ENCODE measurements around the gene RICTOR. TPM values are rescaled to one million over a fixed set of nuclear protein-coding genes. Genes with fewer than 3 reads are reported as not detected.

RICTOR gene
- total RNA-seq, 1 experiment from 2014 or later: 28.1 TPM

DNA sequence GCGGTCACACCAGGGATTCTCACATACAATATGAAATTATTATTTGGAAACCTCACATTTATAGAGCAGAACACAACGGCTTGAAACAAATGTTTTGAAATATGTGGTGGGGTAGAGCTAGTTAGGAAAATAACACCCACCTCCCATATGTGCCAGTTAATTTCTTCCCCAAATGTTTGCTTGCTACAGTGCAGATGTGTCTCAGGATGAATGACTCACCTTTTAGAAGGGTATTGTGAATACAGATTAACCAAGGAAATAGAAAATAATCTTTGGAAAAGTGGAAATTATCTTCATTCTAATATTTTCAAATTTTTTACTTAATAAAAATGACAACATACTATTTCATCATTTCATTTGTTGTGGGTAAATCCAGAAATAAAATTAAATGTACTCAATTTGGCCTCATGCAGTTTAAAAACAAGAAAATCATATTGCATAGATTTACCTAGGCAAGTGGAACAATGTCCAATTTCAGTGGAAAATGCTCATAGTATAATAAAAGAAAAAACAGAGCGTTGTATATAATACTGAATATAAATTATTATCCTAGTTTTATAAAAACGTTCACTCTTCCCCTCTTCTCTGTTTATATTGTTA lies 39.3 kb upstream of the RICTOR start:
- H3K27ac ChIP-seq (ENCODE audit: low read length): no peak overlapping the region
- H4K20me1 ChIP-seq (ENCODE audit: low read length): no peaks in the 10 kb centered on the region
- H3F3A ChIP-seq (ENCODE audit: low read length, unreplicated experiment): no peaks in the 10 kb centered on the region
- intact Hi-C loops (cut with micrococcal nuclease): no loop called here
- H3K4me3 ChIP-seq (ENCODE audit: low read length): no peak overlapping the region
- H3K9me3 ChIP-seq (ENCODE audit: low read length): no peaks in the 10 kb centered on the region
- H3K9ac ChIP-seq (ENCODE audit: low read length): no peak overlapping the region
- H3K79me2 ChIP-seq (ENCODE audit: low read length): no peaks in the 10 kb centered on the region
- peaks cover 41% of the 10 kb centered on the region for H3K4me1 ChIP-seq (ENCODE audit: insufficient read depth, low read length)
- ATAC-seq (peak; percentile 46), DNase-seq (no peak)
- no peaks in the 10 kb centered on the region for H3K9me2 ChIP-seq (replicated peaks; ENCODE audit: low read length)
- ChIA-PET CTCF (no interaction called here), POLR2A (ENCODE audit: unreplicated experiment) (no interaction called here)
- BruUV-seq (replicated peaks): no TSS peak
- H3K36me3 ChIP-seq (ENCODE audit: low read depth, low read length): no peaks in the 10 kb centered on the region
- no peak overlapping the region for H2AFZ ChIP-seq (ENCODE audit: low read length)
- TF ChIP-seq EZH2phosphoT487 (IDR thresholded peaks at IDR 0.05; ENCODE audit: borderline replicate concordance, low read length) (no peak), EZH2 (IDR thresholded peaks at IDR 0.05; ENCODE audit: low read length, unreplicated experiment) (no peak)
- TF ChIP-seq, protein P1, sequence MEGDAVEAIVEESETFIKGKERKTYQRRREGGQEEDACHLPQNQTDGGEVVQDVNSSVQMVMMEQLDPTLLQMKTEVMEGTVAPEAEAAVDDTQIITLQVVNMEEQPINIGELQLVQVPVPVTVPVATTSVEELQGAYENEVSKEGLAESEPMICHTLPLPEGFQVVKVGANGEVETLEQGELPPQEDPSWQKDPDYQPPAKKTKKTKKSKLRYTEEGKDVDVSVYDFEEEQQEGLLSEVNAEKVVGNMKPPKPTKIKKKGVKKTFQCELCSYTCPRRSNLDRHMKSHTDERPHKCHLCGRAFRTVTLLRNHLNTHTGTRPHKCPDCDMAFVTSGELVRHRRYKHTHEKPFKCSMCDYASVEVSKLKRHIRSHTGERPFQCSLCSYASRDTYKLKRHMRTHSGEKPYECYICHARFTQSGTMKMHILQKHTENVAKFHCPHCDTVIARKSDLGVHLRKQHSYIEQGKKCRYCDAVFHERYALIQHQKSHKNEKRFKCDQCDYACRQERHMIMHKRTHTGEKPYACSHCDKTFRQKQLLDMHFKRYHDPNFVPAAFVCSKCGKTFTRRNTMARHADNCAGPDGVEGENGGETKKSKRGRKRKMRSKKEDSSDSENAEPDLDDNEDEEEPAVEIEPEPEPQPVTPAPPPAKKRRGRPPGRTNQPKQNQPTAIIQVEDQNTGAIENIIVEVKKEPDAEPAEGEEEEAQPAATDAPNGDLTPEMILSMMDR (conservative IDR thresholded peaks at IDR 0.05; ENCODE audit: low read depth, low read length): no peak
- H3K4me2 ChIP-seq (ENCODE audit: low read length): no peak overlapping the region
- H3K27me3 ChIP-seq (ENCODE audit: low read length): no peaks in the 10 kb centered on the region

DNA sequence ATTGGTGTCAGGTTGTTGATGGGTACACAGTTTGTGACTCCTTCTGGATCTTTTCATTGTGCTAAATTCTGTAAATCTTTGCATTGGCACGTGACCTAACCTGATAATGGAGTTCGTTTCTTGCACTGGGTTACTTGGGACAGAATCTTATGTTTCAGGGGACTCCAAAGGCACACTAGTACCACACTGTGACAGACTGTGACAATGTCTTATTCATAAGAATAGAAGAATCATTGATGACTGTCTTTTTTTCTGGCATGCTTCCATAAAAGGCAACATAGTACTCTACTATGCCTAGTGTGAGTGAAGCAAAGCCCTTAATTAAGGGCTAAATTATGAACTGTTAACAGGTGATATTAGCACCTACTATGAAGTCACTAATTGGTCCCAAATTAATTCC lies 35.4 kb upstream of the RICTOR start:
- no peaks in the 10 kb centered on the region for H3K9me2 ChIP-seq (replicated peaks; ENCODE audit: low read length)
- no peaks in the 10 kb centered on the region for H3K9me3 ChIP-seq (ENCODE audit: low read length)
- no peaks in the 10 kb centered on the region for H4K20me1 ChIP-seq (ENCODE audit: low read length)
- BruUV-seq (replicated peaks): no TSS peak
- H3F3A ChIP-seq (ENCODE audit: low read length, unreplicated experiment): no peaks in the 10 kb centered on the region
- H3K79me2 ChIP-seq (ENCODE audit: low read length): no peaks in the 10 kb centered on the region
- no peak overlapping the region for H3K4me2 ChIP-seq (ENCODE audit: low read length)
- H3K27me3 ChIP-seq (ENCODE audit: low read length): no peaks in the 10 kb centered on the region
- no peak overlapping the region for H3K27ac ChIP-seq (ENCODE audit: low read length)
- CTCF ChIA-PET: no interaction called here
- peaks cover 21% of the 10 kb centered on the region; the same call in 1 of the 2 replicates for H3K4me1 ChIP-seq (ENCODE audit: insufficient read depth, low read length)
- H3K9ac ChIP-seq (ENCODE audit: low read length): no peak overlapping the region
- no peak overlapping the region for H3K4me3 ChIP-seq (ENCODE audit: low read length)
- no peaks in the 10 kb centered on the region for H3K36me3 ChIP-seq (ENCODE audit: low read depth, low read length)
- DNase-seq (peak; percentile 24), ATAC-seq (no peak)
- intact Hi-C loops (cut with micrococcal nuclease): no loop called here
- POLR2A ChIA-PET (ENCODE audit: unreplicated experiment): no interaction called here
- H2AFZ ChIP-seq (ENCODE audit: low read length): no peak overlapping the region
- TF ChIP-seq EZH2phosphoT487 (IDR thresholded peaks at IDR 0.05; ENCODE audit: borderline replicate concordance, low read length) (no peak), EZH2 (IDR thresholded peaks at IDR 0.05; ENCODE audit: low read length, unreplicated experiment) (no peak)
- TF ChIP-seq, protein P1 (conservative IDR thresholded peaks at IDR 0.05; ENCODE audit: low read depth, low read length): no peak

DNA sequence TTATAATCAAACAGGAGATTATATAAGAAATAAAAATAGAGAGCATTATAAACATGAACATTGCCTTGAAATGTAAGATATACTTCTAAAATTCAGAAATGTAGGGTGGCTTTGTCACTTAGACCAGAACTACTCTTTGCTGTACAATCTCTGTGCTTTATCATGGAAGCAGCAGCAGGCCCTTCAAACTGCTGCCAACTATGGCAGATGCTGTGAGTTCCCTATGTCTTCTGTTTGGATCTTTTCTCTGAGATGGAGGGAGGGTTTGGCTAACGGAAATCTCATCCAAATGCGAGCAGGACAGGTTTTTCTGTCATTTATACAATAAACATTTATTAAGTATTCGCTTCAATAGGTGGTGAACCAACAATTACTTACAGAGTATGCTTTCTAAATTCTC lies 34.8 kb upstream of the RICTOR start:
- Histone ChIP-seq H3K36me3 (ENCODE audit: low read depth, low read length) (no peaks in the 10 kb centered on the region), H3K27ac (ENCODE audit: low read length) (no peak overlapping the region), H3K79me2 (ENCODE audit: low read length) (no peaks in the 10 kb centered on the region), H3K4me2 (ENCODE audit: low read length) (no peak overlapping the region), H3K27me3 (ENCODE audit: low read length) (no peaks in the 10 kb centered on the region), H3F3A (ENCODE audit: low read length, unreplicated experiment) (no peaks in the 10 kb centered on the region), H4K20me1 (ENCODE audit: low read length) (no peaks in the 10 kb centered on the region), H3K4me1 (ENCODE audit: insufficient read depth, low read length) (peaks cover 27% of the 10 kb centered on the region), H3K9me2 (replicated peaks; ENCODE audit: low read length) (no peaks in the 10 kb centered on the region), H3K9me3 (ENCODE audit: low read length) (no peaks in the 10 kb centered on the region), H2AFZ (ENCODE audit: low read length) (no peak overlapping the region), H3K4me3 (ENCODE audit: low read length) (no peak overlapping the region), H3K9ac (ENCODE audit: low read length) (no peak overlapping the region)
- CTCF ChIA-PET: no interaction called here
- intact Hi-C loops (cut with micrococcal nuclease): no loop called here
- ATAC-seq (no peak), DNase-seq (no peak)
- POLR2A ChIA-PET (ENCODE audit: unreplicated experiment): no interaction called here
- no TSS peak for BruUV-seq (replicated peaks)
- TF ChIP-seq, protein P1 (conservative IDR thresholded peaks at IDR 0.05; ENCODE audit: low read depth, low read length): no peak
- no peak for TF ChIP-seq EZH2 (IDR thresholded peaks at IDR 0.05; ENCODE audit: low read length, unreplicated experiment)
- TF ChIP-seq EZH2phosphoT487 (IDR thresholded peaks at IDR 0.05; ENCODE audit: borderline replicate concordance, low read length): no peak

Measured in PC-3 (cell line).